HEK293 (cell line): ENCODE results near the gene KCNK3.

ENCODE experiments used
- BCL11A ChIP-seq: fragments of 450-650 bp; formaldehyde crosslinking; IDR thresholded peaks from 2 replicates; pipeline ENCODE4 v1.5.1; 2016; ENCODE audit warnings: low read depth, missing biosample characterization, missing genetic modification characterization
- HOXA7 ChIP-seq: sonication (generic); formaldehyde crosslinking; IDR thresholded peaks from 2 replicates; pipeline ENCODE4 v1.8.1; 2022; ENCODE audit warnings: missing genetic modification reagents, borderline replicate concordance
- IKZF3 ChIP-seq: fragments of 450-650 bp; IDR thresholded peaks from 2 replicates; pipeline ENCODE4 v1.5.0; 2018; ENCODE audit warnings: missing biosample characterization, mild to moderate bottlenecking, missing genetic modification characterization, moderate library complexity
- KLF9 ChIP-seq: fragments of 450-650 bp; formaldehyde crosslinking; IDR thresholded peaks from 2 replicates; pipeline ENCODE4 v1.5.1; 2016; ENCODE audit warnings: missing biosample characterization, missing genetic modification characterization, low read depth
- PATZ1 ChIP-seq: fragments of 450-650 bp; formaldehyde crosslinking; IDR thresholded peaks from 2 replicates; pipeline ENCODE4 v1.5.1; 2016; ENCODE audit warnings: missing biosample characterization, missing genetic modification characterization
- PRDM10 ChIP-seq: fragments of 450-650 bp; formaldehyde crosslinking; IDR thresholded peaks from 2 replicates; pipeline ENCODE4 v1.5.1; 2016; ENCODE audit warnings: missing biosample characterization, missing genetic modification characterization
- WT1 ChIP-seq: fragments of 450-650 bp; formaldehyde crosslinking; IDR thresholded peaks from 2 replicates; pipeline ENCODE4 v1.5.1; 2016; ENCODE audit warnings: missing biosample characterization, missing genetic modification characterization
- ZBTB1 ChIP-seq: fragments of 450-650 bp; formaldehyde crosslinking; IDR thresholded peaks from 2 replicates; pipeline ENCODE4 v1.5.1; 2016; ENCODE audit warnings: missing biosample characterization, missing genetic modification characterization
- ZBTB11 ChIP-seq: fragments of 450-650 bp; formaldehyde crosslinking; conservative IDR thresholded peaks from 2 replicates; pipeline ENCODE4 v1.5.1; 2016; ENCODE audit warnings: low read depth, missing biosample characterization, missing genetic modification characterization
- ZNF138 ChIP-seq: fragments of 450-650 bp; formaldehyde crosslinking; IDR thresholded peaks from 2 replicates; pipeline ENCODE4 v1.5.1; 2016; ENCODE audit warnings: missing biosample characterization, missing genetic modification characterization, borderline replicate concordance
- ZNF148 ChIP-seq: fragments of 450-650 bp; formaldehyde crosslinking; IDR thresholded peaks from 2 replicates; pipeline ENCODE4 v1.5.0; 2017; ENCODE audit warnings: missing biosample characterization, missing genetic modification characterization, borderline replicate concordance
- ZNF174 ChIP-seq: fragments of 450-650 bp; formaldehyde crosslinking; IDR thresholded peaks from 2 replicates; pipeline ENCODE4 v1.5.0; 2017; ENCODE audit warnings: missing biosample characterization, mild to moderate bottlenecking, missing genetic modification characterization
- ZNF24 ChIP-seq: fragments of 450-650 bp; formaldehyde crosslinking; IDR thresholded peaks from 2 replicates; pipeline ENCODE4 v1.5.1; 2016; ENCODE audit warnings: missing biosample characterization, missing genetic modification characterization
- ZNF274 ChIP-seq, 2 experiments: fragments of 200-500 bp in 1 of 2; fragments of 450-650 bp in 1 of 2; sonication (Bioruptor generic) in 1 of 2; formaldehyde crosslinking in 1 of 2; IDR thresholded peaks; 2 replicates each; pipeline versions ENCODE4 v1.5.1 to v1.6.1; 2014 to 2016; ENCODE audit warnings: borderline replicate concordance in 1 of 2, inconsistent platforms in 1 of 2, low read length in 1 of 2, missing biosample characterization in 1 of 2, missing genetic modification characterization in 1 of 2
- ZNF341 ChIP-seq: fragments of 450-650 bp; formaldehyde crosslinking; IDR thresholded peaks from 2 replicates; pipeline ENCODE4; 2016; ENCODE audit warnings: low read depth, missing biosample characterization, missing genetic modification characterization
- ZNF398 ChIP-seq: fragments of 450-650 bp; formaldehyde crosslinking; IDR thresholded peaks from 2 replicates; pipeline ENCODE4 v1.5.1; 2017; ENCODE audit warnings: missing biosample characterization, missing genetic modification characterization
- ZNF473 ChIP-seq: fragments of 450-650 bp; formaldehyde crosslinking; IDR thresholded peaks from 2 replicates; pipeline ENCODE4 v1.5.1; 2017; ENCODE audit warnings: missing biosample characterization, missing genetic modification characterization
- ZNF501 ChIP-seq: fragments of 450-650 bp; formaldehyde crosslinking; IDR thresholded peaks from 2 replicates; pipeline ENCODE4 v1.5.1; 2016; ENCODE audit warnings: missing biosample characterization, missing genetic modification characterization
- ZNF610 ChIP-seq: fragments of 450-650 bp; formaldehyde crosslinking; IDR thresholded peaks from 2 replicates; pipeline ENCODE4 v1.5.1; 2016; ENCODE audit warnings: missing biosample characterization, missing genetic modification characterization, borderline replicate concordance
- ZNF629 ChIP-seq: fragments of 450-650 bp; formaldehyde crosslinking; IDR thresholded peaks from 2 replicates; pipeline ENCODE4 v1.5.1; 2017; ENCODE audit warnings: missing biosample characterization, missing genetic modification characterization
- ZNF658 ChIP-seq: fragments of 450-650 bp; formaldehyde crosslinking; IDR thresholded peaks from 2 replicates; pipeline ENCODE4; 2016; ENCODE audit warnings: missing biosample characterization, missing genetic modification characterization
- ZNF692 ChIP-seq: fragments of 450-650 bp; formaldehyde crosslinking; IDR thresholded peaks from 2 replicates; pipeline ENCODE4 v1.5.1; 2016; ENCODE audit warnings: missing biosample characterization, missing genetic modification characterization
- ZNF843 ChIP-seq: fragments of 450-650 bp; formaldehyde crosslinking; IDR thresholded peaks from 2 replicates; pipeline ENCODE4 v1.5.1; 2016; ENCODE audit warnings: missing biosample characterization, missing genetic modification characterization

KCNK3 gene

GRCh38 chr2:26757873-26758789 lies 65.6 kb downstream of the KCNK3 start (continued):
- TF ChIP-seq ZNF843 (tag by site-specific recombination) (no peak), HOXA7 (no peak), ZNF610 (tag by site-specific recombination) (no peak), ZNF148 (tag by site-specific recombination) (no peak), ZNF398 (tag by site-specific recombination) (no peak), PRDM10 (tag by site-specific recombination) (no peak), ZNF274 (IDR thresholded peaks at IDR 0.05; ENCODE audit: low read length) (no peak), ZNF274 (tag by site-specific recombination; IDR thresholded peaks at IDR 0.05; ENCODE audit: borderline replicate concordance) (no peak), ZNF138 (no peak), ZNF341 (tag by site-specific recombination) (no peak), BCL11A (no peak), KLF9 (tag by site-specific recombination) (no peak), WT1 (tag by site-specific recombination) (no peak), ZBTB1 (tag by site-specific recombination) (no peak), ZNF629 (tag by site-specific recombination) (peak; percentile 70; the same call in 1 of the 2 replicates), ZNF24 (tag by site-specific recombination) (no peak), IKZF3 (no peak), ZNF174 (tag by site-specific recombination) (no peak), ZBTB11 (tag by site-specific recombination) (no peak), ZNF658 (no peak), ZNF692 (0 out of 2 replicates have a peak, but pooled peaks have one; percentile 29), ZNF501 (tag by site-specific recombination) (no peak), PATZ1 (peak; percentile 26; the same call in 1 of the 2 replicates), ZNF473 (tag by site-specific recombination) (no peak)
